ENCODE data around the gene MED13L.

DNA sequence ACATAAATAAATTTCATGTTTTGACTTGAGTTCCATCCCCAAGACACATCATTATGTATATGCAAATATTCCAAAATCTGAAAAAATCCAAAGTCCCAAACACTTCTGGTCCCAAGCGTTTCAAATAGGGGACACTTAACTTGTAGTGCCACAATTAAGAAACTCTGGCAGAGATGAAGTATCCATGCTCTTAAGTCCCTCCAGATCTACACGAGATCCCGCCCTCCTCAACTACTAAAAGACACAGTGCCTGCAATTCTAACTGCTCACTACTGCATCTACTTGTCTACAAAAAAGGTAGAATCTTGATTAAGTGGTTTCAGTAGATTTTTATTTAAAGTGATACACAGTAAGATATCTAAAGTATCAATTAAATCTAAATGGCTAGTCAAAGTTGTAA, 97.0 kb downstream of the MED13L start:
- TF ChIP-seq POLR2A (IDR thresholded peaks at IDR 0.05), result no peak
- TF ChIP-seq, protein P1, sequence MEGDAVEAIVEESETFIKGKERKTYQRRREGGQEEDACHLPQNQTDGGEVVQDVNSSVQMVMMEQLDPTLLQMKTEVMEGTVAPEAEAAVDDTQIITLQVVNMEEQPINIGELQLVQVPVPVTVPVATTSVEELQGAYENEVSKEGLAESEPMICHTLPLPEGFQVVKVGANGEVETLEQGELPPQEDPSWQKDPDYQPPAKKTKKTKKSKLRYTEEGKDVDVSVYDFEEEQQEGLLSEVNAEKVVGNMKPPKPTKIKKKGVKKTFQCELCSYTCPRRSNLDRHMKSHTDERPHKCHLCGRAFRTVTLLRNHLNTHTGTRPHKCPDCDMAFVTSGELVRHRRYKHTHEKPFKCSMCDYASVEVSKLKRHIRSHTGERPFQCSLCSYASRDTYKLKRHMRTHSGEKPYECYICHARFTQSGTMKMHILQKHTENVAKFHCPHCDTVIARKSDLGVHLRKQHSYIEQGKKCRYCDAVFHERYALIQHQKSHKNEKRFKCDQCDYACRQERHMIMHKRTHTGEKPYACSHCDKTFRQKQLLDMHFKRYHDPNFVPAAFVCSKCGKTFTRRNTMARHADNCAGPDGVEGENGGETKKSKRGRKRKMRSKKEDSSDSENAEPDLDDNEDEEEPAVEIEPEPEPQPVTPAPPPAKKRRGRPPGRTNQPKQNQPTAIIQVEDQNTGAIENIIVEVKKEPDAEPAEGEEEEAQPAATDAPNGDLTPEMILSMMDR (IDR thresholded peaks at IDR 0.05), result no peak

Data from thyroid gland (tissue), 4 donors.